Calu3 (cell line): ENCODE data around the gene NDRG2. TPM values are rescaled to one million over a fixed set of nuclear protein-coding genes. Genes with fewer than 3 reads are reported as not detected.

ENCODE experiments used
- BruUV-seq: library from RNA; stranded (reverse); fragments of 400-500 nt; replicated peaks from 2 replicates; lab custom pipeline; 2021; lab: Mats Ljungman, UMichigan
- CTCF ChIA-PET: fragments of 300-600 bp; sonication (Branson Sonifier 250); formaldehyde crosslinking; loops from one replicate; lab custom pipeline; 2022; ENCODE audit warnings: antibody characterized with exemption; lab: Charles Lee
- DNase-seq: peaks from one replicate; pipeline ENCODE4 v3.0.0; 2022
- H3K27ac Mint-ChIP-seq: one replicate; pipeline ENCODE4 v1.8.0; 2022; ENCODE audit warnings: mixed read lengths; ENCODE audit not compliant: unreplicated experiment
- H3K27me3 Mint-ChIP-seq: one replicate; pipeline ENCODE4 v1.8.0; 2022; ENCODE audit warnings: mixed read lengths; ENCODE audit not compliant: unreplicated experiment
- H3K36me3 Mint-ChIP-seq: one replicate; pipeline ENCODE4 v1.8.0; 2022; ENCODE audit warnings: mild to moderate bottlenecking, moderate library complexity, mixed read lengths; ENCODE audit not compliant: insufficient read depth, unreplicated experiment
- H3K4me1 Mint-ChIP-seq: one replicate; pipeline ENCODE4 v1.8.0; 2022; ENCODE audit warnings: mild to moderate bottlenecking, low read depth, mixed read lengths; ENCODE audit not compliant: unreplicated experiment
- H3K4me3 Mint-ChIP-seq: one replicate; pipeline ENCODE4 v1.8.0; 2022; ENCODE audit warnings: mild to moderate bottlenecking, low read depth, moderate library complexity, mixed read lengths; ENCODE audit not compliant: unreplicated experiment
- H3K9me3 Mint-ChIP-seq: one replicate; pipeline ENCODE4 v1.8.0; 2022; ENCODE audit warnings: low read depth, mixed read lengths; ENCODE audit not compliant: unreplicated experiment
- intact Hi-C: fragments of 100-400 bp; cut with micrococcal nuclease; formaldehyde crosslinking; loops from one replicate; pipeline ENCODE4 v1.10.0; 2022; ENCODE audit not compliant: unreplicated experiment
- microRNA-seq: library from miRNA; unstranded; fragments of <30 nt; microRNA quantifications from one replicate; pipeline ENCODE4 v1.2.0, GENCODE V29; 2022
- total RNA-seq: library from RNA; stranded (reverse); gene quantifications from 2 replicates; pipeline ENCODE4 v1.2.3, GENCODE V29; 2022
- TF ChIP-seq, protein P1 (sequence below): fragments of 200-600 bp; IDR thresholded peaks from one replicate; pipeline ENCODE4 v1.8.0; 2022; ENCODE audit warnings: antibody characterized with exemption; ENCODE audit not compliant: unreplicated experiment

NDRG2 gene
- total RNA-seq, 1 experiment from 2014 or later, result 10.8 TPM

DNA sequence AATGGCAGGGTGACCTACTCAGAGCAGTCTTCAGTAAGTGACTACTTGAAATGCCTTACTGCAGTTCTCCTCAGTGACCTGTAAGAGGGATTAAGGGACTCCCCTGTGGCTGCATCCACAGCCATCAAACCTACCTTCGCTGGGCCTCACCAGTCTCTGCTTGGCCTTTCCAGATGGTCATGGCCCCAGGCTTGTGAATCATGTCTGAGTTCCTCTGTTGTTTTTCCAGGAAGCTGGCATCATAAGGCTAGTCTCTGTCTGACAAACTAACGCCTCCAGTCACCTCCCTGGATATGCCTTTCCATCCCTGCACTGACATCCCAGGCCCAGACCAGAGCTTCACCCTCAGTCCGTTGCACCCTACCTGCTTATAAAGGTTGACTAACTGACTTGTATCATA lies 55.5 kb downstream of the NDRG2 start:
- H3K27me3 Mint-ChIP-seq, result peaks cover 28% of the 10 kb centered on the region
- TF ChIP-seq, protein P1, sequence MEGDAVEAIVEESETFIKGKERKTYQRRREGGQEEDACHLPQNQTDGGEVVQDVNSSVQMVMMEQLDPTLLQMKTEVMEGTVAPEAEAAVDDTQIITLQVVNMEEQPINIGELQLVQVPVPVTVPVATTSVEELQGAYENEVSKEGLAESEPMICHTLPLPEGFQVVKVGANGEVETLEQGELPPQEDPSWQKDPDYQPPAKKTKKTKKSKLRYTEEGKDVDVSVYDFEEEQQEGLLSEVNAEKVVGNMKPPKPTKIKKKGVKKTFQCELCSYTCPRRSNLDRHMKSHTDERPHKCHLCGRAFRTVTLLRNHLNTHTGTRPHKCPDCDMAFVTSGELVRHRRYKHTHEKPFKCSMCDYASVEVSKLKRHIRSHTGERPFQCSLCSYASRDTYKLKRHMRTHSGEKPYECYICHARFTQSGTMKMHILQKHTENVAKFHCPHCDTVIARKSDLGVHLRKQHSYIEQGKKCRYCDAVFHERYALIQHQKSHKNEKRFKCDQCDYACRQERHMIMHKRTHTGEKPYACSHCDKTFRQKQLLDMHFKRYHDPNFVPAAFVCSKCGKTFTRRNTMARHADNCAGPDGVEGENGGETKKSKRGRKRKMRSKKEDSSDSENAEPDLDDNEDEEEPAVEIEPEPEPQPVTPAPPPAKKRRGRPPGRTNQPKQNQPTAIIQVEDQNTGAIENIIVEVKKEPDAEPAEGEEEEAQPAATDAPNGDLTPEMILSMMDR, result no peak
- peaks cover 17% of the 10 kb centered on the region for H3K4me1 Mint-ChIP-seq
- no TSS peak for BruUV-seq
- CTCF ChIA-PET, result no interaction called here
- intact Hi-C loops, result no loop called here
- no peak for DNase-seq
- no peak overlapping the region for H3K27ac Mint-ChIP-seq
- no peaks in the 10 kb centered on the region for H3K9me3 Mint-ChIP-seq
- peaks cover 10% of the 10 kb centered on the region for H3K36me3 Mint-ChIP-seq
- H3K4me3 Mint-ChIP-seq, result no peak overlapping the region

Small RNAs within 50 kb of the gene (microRNA-seq; reads per million reads assigned to microRNA genes)
- not detected for gene MIR6717

Other genes starting within 250 kb of the NDRG2 start
- not detected in 2 replicates for gene RNASE6, start 243.8 kb downstream of the NDRG2 start, total RNA-seq
- gene RNASE1, start 222.2 kb downstream of the NDRG2 start, total RNA-seq, result 40.2 and 45.8 TPM in 2 replicates
- not detected in 2 replicates for gene RNASE3, start 133.7 kb downstream of the NDRG2 start, total RNA-seq
- not detected in 2 replicates for gene RNASE2, start 69.6 kb downstream of the NDRG2 start, total RNA-seq
- 73.2 and 76.7 TPM in 2 replicates for gene METTL17, start 35.1 kb downstream of the NDRG2 start, total RNA-seq
- not detected in 2 replicates for gene SLC39A2, start 25.8 kb downstream of the NDRG2 start, total RNA-seq
- gene TPPP2, start 5.2 kb upstream of the NDRG2 start, total RNA-seq, result not detected in 2 replicates
- not detected in 2 replicates for gene RNASE13, start 9.7 kb upstream of the NDRG2 start, total RNA-seq
- not detected in 2 replicates for gene RNASE7, start 17.3 kb upstream of the NDRG2 start, total RNA-seq
- not detected in 2 replicates for gene RNASE8, start 32.8 kb upstream of the NDRG2 start, total RNA-seq
- 15.0 and 16.8 TPM in 2 replicates for gene ARHGEF40, start 45.2 kb upstream of the NDRG2 start, total RNA-seq
- 18.5 and 20.3 TPM in 2 replicates for gene ZNF219, start 73.6 kb upstream of the NDRG2 start, total RNA-seq
- 0.24 TPM in 1 of 2 replicates, not detected in the other for gene TMEM253, start 76.0 kb upstream of the NDRG2 start, total RNA-seq
- gene OR5AU1, start 131.0 kb upstream of the NDRG2 start, total RNA-seq, result 0.05 and 0.14 TPM in 2 replicates
- 472 and 476 TPM in 2 replicates for gene HNRNPC, start 244.4 kb upstream of the NDRG2 start, total RNA-seq